GM19452 (cell line): ENCODE measurements around the gene AGPAT3.

ENCODE experiments used
- ATAC-seq: cut with Tn5 transposase; IDR thresholded peaks from one replicate; pipeline ENCODE4 v1.9.1; 2021; ENCODE audit not compliant: unreplicated experiment

Gene AGPAT3

GRCh38 chr21:44012474-44013379 lies 147.7 kb downstream of the AGPAT3 start:
- peak; percentile 79 for ATAC-seq

- no peak for ATAC-seq
These were observed 148.5 kb downstream of the AGPAT3 start for GRCh38 chr21:44013380-44014088.

GRCh38 chr21:44017601-44018000 lies 152.6 kb downstream of the AGPAT3 start:
- ATAC-seq = no peak

- no peak for ATAC-seq
These were observed 153.1 kb downstream of the AGPAT3 start for GRCh38 chr21:44018127-44018526.

GRCh38 chr21:44018813-44019567 lies 154.0 kb downstream of the AGPAT3 start:
- ATAC-seq = no peak

GRCh38 chr21:44019568-44019958 lies 154.5 kb downstream of the AGPAT3 start:
- ATAC-seq = no peak

- no peak for ATAC-seq
These were observed 155.5 kb downstream of the AGPAT3 start for GRCh38 chr21:44020551-44020950.

- no peak for ATAC-seq
These were observed 156.0 kb downstream of the AGPAT3 start for GRCh38 chr21:44021064-44021463.

- ATAC-seq = no peak
These were observed 159.2 kb downstream of the AGPAT3 start for GRCh38 chr21:44024257-44024656.

- no peak for ATAC-seq
These were observed 159.9 kb downstream of the AGPAT3 start for GRCh38 chr21:44024887-44025353.

- no peak for ATAC-seq
These were observed 162.7 kb downstream of the AGPAT3 start for GRCh38 chr21:44027607-44028286.

- no peak for ATAC-seq
These were observed 163.2 kb downstream of the AGPAT3 start for GRCh38 chr21:44028287-44028659.

- ATAC-seq = no peak
These were observed 164.6 kb downstream of the AGPAT3 start for GRCh38 chr21:44029460-44030087.

GRCh38 chr21:44035244-44035643 lies 170.2 kb downstream of the AGPAT3 start:
- ATAC-seq = no peak
